GM19025 (cell line): ENCODE results near the gene CHD3.

Experiments
- ATAC-seq: cut with Tn5 transposase; IDR thresholded peaks from one replicate; pipeline ENCODE4 v1.9.1; 2021; ENCODE audit warnings: mild to moderate bottlenecking, low read depth, moderate library complexity; ENCODE audit not compliant: unreplicated experiment

The CHD3 gene

GRCh38 chr17:7959503-7960253 lies 71.1 kb downstream of the CHD3 start:
- ATAC-seq: no peak

GRCh38 chr17:7961421-7961820 lies 72.8 kb downstream of the CHD3 start:
- ATAC-seq: no peak
